Measurements from ENCODE around the gene P2RY13. TPM values are rescaled to one million over a fixed set of nuclear protein-coding genes. Genes with fewer than 3 reads are reported as not detected.

Gene P2RY13
- total and polyA plus RNA-seq, 10 of the 15 experiments (the other 5 are each of a cell fraction or from before 2014, with no cell fraction given) = not detected

GRCh38 chr3:151278230-151278629, 51.1 kb downstream of the P2RY13 start, which contains the start of gene P2RY14:
TSS of gene P2RY14 (minus strand) at chr3:151278542. CDS start at chr3:151214316, 64,226 bp downstream.
- Histone ChIP-seq H3K36me3 (ENCODE audit: control insufficient read depth in 2 of 2, insufficient read depth in 2 of 2, low read length in 1 of 2) (no peaks in the 10 kb centered on the region), H3K27ac (ENCODE audit: control insufficient read depth, insufficient read depth) (no peak within 1 kb of the TSS), H4K20me1 (ENCODE audit: control insufficient read depth, insufficient read depth) (no peaks in the 10 kb centered on the region), H3K9ac (ENCODE audit: control insufficient read depth, insufficient read depth, low read length) (no peak within 1 kb of the TSS), H2AFZ (ENCODE audit: control insufficient read depth, low read depth, low read length) (peak within 1 kb of the TSS; percentile 12; the same call in 1 of the 2 replicates), H3K4me3 (no peak within 1 kb of the TSS), H3K9me3 (replicated peaks; ENCODE audit: control insufficient read depth, insufficient read depth, low read length) (no peaks in the 10 kb centered on the region), H3K79me2 (ENCODE audit: control insufficient read depth, insufficient read depth, low read length) (no peaks in the 10 kb centered on the region), H3K4me1 (ENCODE audit: control insufficient read depth, insufficient read depth, low read length) (peaks cover 36% of the 10 kb centered on the region), H3K27me3 (replicated peaks in 1 of 2; ENCODE audit: control insufficient read depth in 2 of 2, insufficient read depth in 2 of 2, low read length in 1 of 2) (no peaks in the 10 kb centered on the region), H3K4me2 (ENCODE audit: control insufficient read depth, insufficient read depth) (peak within 1 kb of the TSS; percentile 3; the same call in 1 of the 2 replicates)
- BruUV-seq (replicated peaks) = no TSS peak
- ChIA-PET POLR2A (interaction anchor here (1.5 kb wide), 1 partner anchor 70 kb away, joined by 5 read pairs; no protein-coding TSS in a partner anchor), CTCF (interaction anchor here (0.9 to 9.6 kb wide), 9 partner anchors 11 to 561 kb away, joined by 3 to 182 read pairs (median 5); no protein-coding TSS in a partner anchor), RAD21 (ENCODE audit: unreplicated experiment) (interaction anchor here (0.7 to 6.0 kb wide), 5 partner anchors 11 to 110 kb away, joined by 3 to 50 read pairs (median 9); no protein-coding TSS in a partner anchor), SMC1A (ENCODE audit: uncharacterized antibody, unreplicated experiment) (interaction anchor here (0.6 to 6.7 kb wide), 11 partner anchors 10 to 184 kb away, joined by 3 to 98 read pairs (median 5); no protein-coding TSS in a partner anchor)
- TF ChIP-seq NFIC (IDR thresholded peaks at IDR 0.05; ENCODE audit: low read depth, low read length) = no peak
- TF ChIP-seq POLR2AphosphoS5 (IDR thresholded peaks at IDR 0.05; ENCODE audit: low read length) = no peak
- TF ChIP-seq RUNX3 (IDR thresholded peaks at IDR 0.05; ENCODE audit: low read length) = peak; percentile 32; the same call in 1 of the 2 replicates
- TF ChIP-seq ZBTB40 (IDR thresholded peaks at IDR 0.05; ENCODE audit: borderline replicate concordance) = no peak
- TF ChIP-seq NRF1 (conservative IDR thresholded peaks at IDR 0.05; ENCODE audit: low read depth, low read length) = no peak
- TF ChIP-seq SKIL (IDR thresholded peaks at IDR 0.05; ENCODE audit: low read depth, poor library complexity, severe bottlenecking) = no peak
- TF ChIP-seq SIX5 (IDR thresholded peaks at IDR 0.05; ENCODE audit: low read depth, low read length, severe bottlenecking) = no peak
- in situ Hi-C loops (cut with MboI) (loop anchor here (5.0 to 10.0 kb wide), 3 partner anchors 51 to 733 kb away; partner anchors contain the start of genes EIF2A and SERP1), intact Hi-C loops (cut with micrococcal nuclease; ENCODE audit: unreplicated experiment) (no loop called here)
- no peak for DNase-seq (ENCODE audit: low read depth, low spot score)
- ATAC-seq = peak; percentile 23; the same call in 2 of the 3 replicates
- 11% methylated on average over 4 of the region's 4 CpGs for WGBS (ENCODE audit: insufficient coverage, insufficient replicate concordance, low lambda C conversion rate, missing lambda C conversion rate)
- FAIRE-seq = peak; percentile 49
